IPS-18a (cell line): ENCODE data around the gene KCNJ6.
"Not testable (repeated sequence)": the region's sequence is repeated elsewhere in the genome, so short reads cannot be mapped to it uniquely, and the experiment has no call there.

Experiments
- H3K27ac ChIP-seq: one replicate; pipeline ENCODE4 v1.5.1; 2013; ENCODE audit warnings: low read length
- H3K27me3 ChIP-seq: one replicate; pipeline ENCODE4 v1.6.1; 2013; ENCODE audit warnings: mild to moderate bottlenecking, low read length; ENCODE audit not compliant: control insufficient read depth, insufficient read depth
- H3K36me3 ChIP-seq: one replicate; pipeline ENCODE4 v1.6.1; 2013; ENCODE audit warnings: low read depth, low read length; ENCODE audit not compliant: control insufficient read depth
- H3K4me1 ChIP-seq: one replicate; pipeline ENCODE4 v1.6.1; 2013; ENCODE audit warnings: low read depth, low read length; ENCODE audit not compliant: control insufficient read depth
- H3K4me3 ChIP-seq: one replicate; pipeline ENCODE4 v1.5.1; 2013; ENCODE audit warnings: low read length
- H3K9ac ChIP-seq: one replicate; pipeline ENCODE4 v1.6.1; 2013; ENCODE audit warnings: mild to moderate bottlenecking, low read length, moderate library complexity
- H3K9me3 ChIP-seq: one replicate; pipeline ENCODE4 v1.6.1; 2013; ENCODE audit warnings: low read depth, low read length; ENCODE audit not compliant: control insufficient read depth

Gene KCNJ6

DNA sequence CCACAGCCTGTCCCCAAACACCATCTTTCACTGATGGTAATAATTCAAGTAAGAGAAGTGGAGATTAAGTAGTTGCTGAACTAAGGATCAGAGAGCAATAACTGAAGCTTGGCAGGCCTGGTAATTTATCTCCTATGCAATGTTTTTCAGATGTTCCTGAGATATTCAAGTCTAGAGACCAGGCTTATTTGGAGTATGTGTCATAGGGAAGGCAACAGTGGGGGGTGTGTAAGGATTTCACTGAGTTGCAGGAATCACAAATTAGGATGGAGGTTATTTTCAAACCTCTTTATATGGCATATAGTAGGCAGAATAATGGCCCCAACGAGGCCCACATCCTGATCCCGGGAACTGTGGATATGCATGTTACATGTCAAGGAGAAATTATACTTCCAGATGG lies 171.7 kb downstream of the KCNJ6 start:
- H3K9me3 ChIP-seq: no peaks in the 10 kb centered on the region
- no peaks in the 10 kb centered on the region for H3K36me3 ChIP-seq
- H3K4me3 ChIP-seq: no peak overlapping the region
- H3K4me1 ChIP-seq: no peaks in the 10 kb centered on the region
- H3K9ac ChIP-seq: no peak overlapping the region
- no peak overlapping the region for H3K27ac ChIP-seq
- H3K27me3 ChIP-seq: no peaks in the 10 kb centered on the region

DNA sequence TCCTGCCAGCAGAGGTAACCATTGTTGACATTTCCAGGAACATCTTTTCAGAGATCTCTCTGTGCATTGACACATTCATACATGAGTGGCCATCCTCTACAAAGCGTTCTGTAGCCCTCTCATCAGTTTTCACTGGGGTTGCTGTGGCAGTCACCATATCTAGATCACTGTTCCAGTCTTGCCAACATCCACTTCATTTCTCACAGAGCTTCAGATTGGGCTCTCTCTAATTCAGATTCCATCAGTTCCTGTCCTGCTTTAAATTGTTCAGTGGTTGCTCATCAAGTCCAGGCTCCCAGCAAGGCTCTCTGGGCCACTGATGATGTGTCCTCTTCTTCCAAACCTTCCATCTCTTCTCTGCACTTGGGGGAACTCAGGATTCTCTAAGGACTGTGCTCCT lies 173.7 kb downstream of the KCNJ6 start:
- Histone ChIP-seq H3K4me1 (no peaks in the 10 kb centered on the region), H3K4me3 (no peak overlapping the region), H3K36me3 (no peaks in the 10 kb centered on the region), H3K27ac (no peak overlapping the region), H3K9me3 (no peaks in the 10 kb centered on the region), H3K27me3 (no peaks in the 10 kb centered on the region), H3K9ac (no peak overlapping the region)

DNA sequence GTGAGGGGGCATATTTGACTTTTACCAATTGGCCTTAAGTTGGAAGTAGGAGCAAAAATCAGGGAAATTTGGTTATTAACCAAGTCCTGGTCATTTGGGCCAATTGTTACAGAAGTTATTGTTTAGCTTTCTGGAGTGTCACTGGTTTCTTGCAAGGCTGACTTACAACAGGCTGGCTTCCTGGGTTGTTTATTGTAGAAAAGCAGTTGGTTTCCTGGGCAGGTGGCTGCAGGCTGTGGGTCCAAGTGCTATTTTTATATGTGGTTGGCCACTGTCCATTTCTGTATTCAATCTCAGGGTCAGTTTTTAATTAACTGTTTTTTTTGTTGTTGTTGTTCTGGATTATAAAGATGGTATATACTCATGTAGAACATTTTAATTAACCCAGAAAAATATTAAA lies 174.1 kb downstream of the KCNJ6 start:
- H3K27me3 ChIP-seq: no peaks in the 10 kb centered on the region
- H3K9ac ChIP-seq: no peak overlapping the region
- no peaks in the 10 kb centered on the region for H3K4me1 ChIP-seq
- H3K27ac ChIP-seq: no peak overlapping the region
- H3K4me3 ChIP-seq: no peak overlapping the region
- H3K36me3 ChIP-seq: no peaks in the 10 kb centered on the region
- H3K9me3 ChIP-seq: no peaks in the 10 kb centered on the region

DNA sequence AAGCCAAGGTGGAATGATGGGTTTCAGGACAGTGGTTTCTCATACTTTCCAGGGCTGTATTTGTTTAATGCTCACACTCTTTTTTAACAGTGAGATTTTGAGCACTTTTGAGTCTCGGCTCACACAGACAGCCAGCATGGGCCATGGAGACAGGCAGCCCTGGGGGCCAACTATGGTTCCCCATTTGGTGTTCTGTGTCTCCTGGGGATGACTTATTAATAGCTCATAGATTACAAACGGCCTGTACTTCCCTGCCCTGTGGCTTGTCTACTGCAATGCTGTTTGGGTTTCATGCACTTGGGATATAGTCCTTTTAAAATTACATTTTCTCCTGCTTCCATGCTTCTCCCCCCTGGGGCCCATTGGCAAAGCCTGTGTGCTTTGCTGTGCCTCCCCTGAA lies 178.3 kb downstream of the KCNJ6 start:
- Histone ChIP-seq H3K27ac (no peak overlapping the region), H3K4me3 (no peak overlapping the region), H3K27me3 (no peaks in the 10 kb centered on the region), H3K9me3 (no peaks in the 10 kb centered on the region), H3K36me3 (no peaks in the 10 kb centered on the region), H3K9ac (no peak overlapping the region), H3K4me1 (no peaks in the 10 kb centered on the region)

DNA sequence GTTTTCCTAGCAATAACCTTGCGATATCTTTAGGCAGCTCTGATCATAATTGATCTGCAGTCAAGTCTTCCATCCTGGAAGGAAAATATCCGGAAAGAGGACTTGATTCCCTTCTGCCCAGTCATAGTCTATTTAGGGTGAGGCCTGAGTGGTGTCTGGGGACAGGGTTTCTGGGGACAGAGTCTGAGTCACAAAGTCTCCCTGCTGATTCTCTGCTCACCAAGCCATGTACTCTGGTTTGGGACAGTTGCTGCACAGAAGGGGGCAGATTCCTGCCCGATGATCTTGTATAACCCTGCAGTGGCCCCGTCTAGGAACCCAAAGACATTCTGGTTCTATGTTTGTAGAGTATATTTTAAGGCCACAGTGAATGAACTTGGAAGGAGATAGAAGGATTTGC lies 178.8 kb downstream of the KCNJ6 start:
- Histone ChIP-seq H3K9ac (no peak overlapping the region), H3K27me3 (no peaks in the 10 kb centered on the region), H3K4me1 (no peaks in the 10 kb centered on the region), H3K4me3 (no peak overlapping the region), H3K27ac (no peak overlapping the region), H3K9me3 (no peaks in the 10 kb centered on the region), H3K36me3 (no peaks in the 10 kb centered on the region)

DNA sequence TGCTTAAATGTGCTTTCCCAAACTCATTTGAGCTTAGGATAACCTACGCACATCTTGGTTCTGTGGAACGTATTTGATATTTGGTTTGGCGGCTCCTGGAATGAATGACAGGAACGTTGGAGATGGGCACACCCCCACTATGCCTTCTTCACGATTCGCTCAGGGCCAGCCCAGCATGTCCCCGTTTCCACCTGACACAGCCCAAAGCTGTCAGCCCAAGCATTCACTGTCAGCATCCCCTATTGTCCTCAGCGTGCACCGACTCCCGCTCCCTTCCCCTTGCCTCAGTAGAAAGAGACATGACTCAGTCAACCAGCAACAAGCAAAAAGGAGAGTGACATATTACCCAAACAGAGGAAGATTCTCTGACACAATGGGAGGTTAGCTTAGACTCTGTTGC lies 181.4 kb downstream of the KCNJ6 start:
- Histone ChIP-seq H3K9me3 (no peaks in the 10 kb centered on the region), H3K36me3 (no peaks in the 10 kb centered on the region), H3K27me3 (no peaks in the 10 kb centered on the region), H3K4me3 (no peak overlapping the region), H3K4me1 (no peaks in the 10 kb centered on the region), H3K27ac (no peak overlapping the region), H3K9ac (no peak overlapping the region)

DNA sequence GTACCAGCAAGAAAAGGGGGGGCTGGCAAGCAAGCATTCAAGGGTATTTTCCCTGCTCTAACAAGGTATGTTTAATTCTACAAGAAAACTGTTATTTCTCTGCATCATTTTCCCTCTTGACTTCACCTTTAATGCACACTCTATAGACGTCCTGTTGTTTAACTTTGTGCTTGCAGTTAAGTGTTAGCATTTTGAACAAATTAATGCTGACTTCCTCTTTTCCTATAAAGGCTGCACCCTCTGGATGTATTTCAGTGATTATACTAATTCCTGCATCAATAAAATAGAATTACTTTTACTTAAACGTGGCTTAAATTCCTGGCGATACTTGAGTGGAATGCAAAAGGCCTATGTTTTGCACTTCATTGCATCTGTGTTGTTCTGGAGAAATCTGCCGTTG lies 183.3 kb downstream of the KCNJ6 start:
- H3K27me3 ChIP-seq: no peaks in the 10 kb centered on the region
- no peaks in the 10 kb centered on the region for H3K9me3 ChIP-seq
- no peak overlapping the region for H3K9ac ChIP-seq
- no peaks in the 10 kb centered on the region for H3K36me3 ChIP-seq
- H3K4me3 ChIP-seq: no peak overlapping the region
- H3K27ac ChIP-seq: no peak overlapping the region
- no peaks in the 10 kb centered on the region for H3K4me1 ChIP-seq

DNA sequence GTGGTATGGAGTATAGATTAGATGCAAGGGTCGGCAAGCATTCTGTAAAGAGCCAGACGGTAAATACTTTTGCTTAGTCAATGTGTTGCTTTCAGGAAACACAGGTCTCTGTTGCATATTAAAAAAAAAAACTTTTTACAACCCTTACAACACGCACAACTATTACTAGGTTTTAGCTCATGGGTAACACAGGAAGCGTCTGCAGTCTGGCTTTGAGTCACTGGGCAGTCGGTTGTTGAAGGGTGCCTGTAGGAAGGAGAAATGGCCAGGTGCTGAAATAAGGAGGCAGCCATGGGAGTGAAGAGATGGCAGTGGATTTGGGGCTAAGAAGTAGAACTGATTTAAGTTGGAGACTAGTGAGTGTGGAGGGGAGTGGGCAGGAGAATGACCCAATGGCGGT lies 192.1 kb downstream of the KCNJ6 start:
- H3K27ac ChIP-seq: no peak overlapping the region
- H3K9me3 ChIP-seq: no peaks in the 10 kb centered on the region
- no peak overlapping the region for H3K9ac ChIP-seq
- no peak overlapping the region for H3K4me3 ChIP-seq
- H3K27me3 ChIP-seq: no peaks in the 10 kb centered on the region
- H3K36me3 ChIP-seq: no peaks in the 10 kb centered on the region
- H3K4me1 ChIP-seq: no peaks in the 10 kb centered on the region

DNA sequence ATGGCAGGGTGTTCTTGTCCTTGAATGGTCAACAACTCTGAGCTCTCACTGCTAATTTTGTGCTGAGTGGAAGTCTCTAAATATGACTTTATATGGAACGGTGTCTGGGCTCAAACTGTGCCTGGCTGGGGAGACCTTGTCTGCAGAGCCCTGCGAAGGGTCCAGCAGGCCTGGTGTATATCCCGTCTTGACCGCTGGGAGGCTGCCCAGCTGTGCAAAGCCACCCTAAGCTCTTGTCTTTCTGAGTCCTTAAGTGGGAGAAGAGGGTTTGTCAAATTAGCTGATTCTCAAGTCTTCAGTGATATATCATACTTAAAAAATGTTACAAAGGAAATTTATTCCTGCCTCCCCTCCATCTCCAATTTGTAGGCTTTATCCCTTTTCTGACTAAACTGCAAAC lies 198.7 kb downstream of the KCNJ6 start:
- no peaks in the 10 kb centered on the region for H3K9me3 ChIP-seq
- no peaks in the 10 kb centered on the region for H3K36me3 ChIP-seq
- no peak overlapping the region for H3K9ac ChIP-seq
- no peak overlapping the region for H3K27ac ChIP-seq
- H3K27me3 ChIP-seq: no peaks in the 10 kb centered on the region
- H3K4me1 ChIP-seq: no peaks in the 10 kb centered on the region
- no peak overlapping the region for H3K4me3 ChIP-seq

DNA sequence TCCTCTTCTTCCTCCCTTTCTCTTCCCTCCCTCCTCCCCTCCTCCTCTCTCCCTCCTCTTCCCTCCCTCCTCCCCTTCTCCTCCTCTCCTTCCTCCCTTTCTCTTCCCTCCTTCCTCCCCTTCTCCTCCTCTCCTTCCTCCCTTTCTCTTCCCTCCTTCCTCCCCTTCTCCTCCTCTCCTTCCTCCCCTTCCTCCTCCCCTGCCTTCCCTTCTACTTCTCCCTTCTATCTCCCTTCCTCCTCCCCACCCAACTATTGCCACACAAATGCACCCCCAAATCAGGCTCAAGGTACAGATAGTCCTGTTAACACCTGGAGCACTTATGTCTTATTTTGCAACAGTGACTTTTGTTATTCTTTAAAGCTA lies 203.7 kb downstream of the KCNJ6 start:
- H3K9ac ChIP-seq, H3K4me3 ChIP-seq, H3K27me3 ChIP-seq, H3K27ac ChIP-seq, H3K4me1 ChIP-seq, H3K9me3 ChIP-seq, H3K36me3 ChIP-seq: not testable (repeated sequence)

DNA sequence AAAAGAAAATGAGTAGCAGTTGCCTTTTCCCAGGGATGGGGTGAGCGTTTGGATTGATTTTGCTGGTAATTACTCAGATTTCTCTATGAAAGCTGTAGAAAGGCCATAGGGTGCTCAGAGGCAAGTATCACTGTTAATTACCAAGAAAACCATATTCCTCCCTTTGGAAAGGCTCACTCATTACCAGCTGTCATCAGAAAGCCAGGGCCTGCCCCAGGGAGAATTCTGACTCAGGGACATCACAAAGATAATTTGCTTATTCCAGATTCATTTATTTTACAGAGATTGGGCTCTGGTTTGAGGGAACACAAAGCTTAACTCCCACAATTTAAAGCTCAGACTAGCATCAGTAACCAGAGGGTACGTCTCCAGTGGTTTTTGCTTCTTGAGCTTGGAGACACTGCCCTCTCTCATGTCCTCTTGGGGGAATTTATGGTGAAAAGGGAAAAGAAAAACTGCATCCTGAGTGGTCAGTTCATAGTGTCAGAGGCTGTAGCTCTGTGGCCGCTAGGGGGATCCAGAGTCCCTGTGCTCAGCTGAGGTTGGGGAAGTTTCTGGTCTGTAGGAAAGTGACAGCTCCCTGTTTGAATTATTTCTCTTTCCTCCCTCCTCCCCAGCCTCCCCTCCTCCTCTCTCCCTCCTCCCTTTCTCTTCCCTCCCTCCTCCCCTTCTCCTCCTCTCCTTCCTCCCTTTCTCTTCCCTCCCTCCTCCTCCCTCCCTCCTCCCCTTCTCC lies 204.3 kb downstream of the KCNJ6 start:
- Histone ChIP-seq H3K4me1 (peaks cover 4% of the 10 kb centered on the region), H3K4me3 (no peak overlapping the region), H3K9ac (no peak overlapping the region), H3K36me3 (no peaks in the 10 kb centered on the region), H3K9me3 (no peaks in the 10 kb centered on the region), H3K27ac (no peak overlapping the region), H3K27me3 (no peaks in the 10 kb centered on the region)

DNA sequence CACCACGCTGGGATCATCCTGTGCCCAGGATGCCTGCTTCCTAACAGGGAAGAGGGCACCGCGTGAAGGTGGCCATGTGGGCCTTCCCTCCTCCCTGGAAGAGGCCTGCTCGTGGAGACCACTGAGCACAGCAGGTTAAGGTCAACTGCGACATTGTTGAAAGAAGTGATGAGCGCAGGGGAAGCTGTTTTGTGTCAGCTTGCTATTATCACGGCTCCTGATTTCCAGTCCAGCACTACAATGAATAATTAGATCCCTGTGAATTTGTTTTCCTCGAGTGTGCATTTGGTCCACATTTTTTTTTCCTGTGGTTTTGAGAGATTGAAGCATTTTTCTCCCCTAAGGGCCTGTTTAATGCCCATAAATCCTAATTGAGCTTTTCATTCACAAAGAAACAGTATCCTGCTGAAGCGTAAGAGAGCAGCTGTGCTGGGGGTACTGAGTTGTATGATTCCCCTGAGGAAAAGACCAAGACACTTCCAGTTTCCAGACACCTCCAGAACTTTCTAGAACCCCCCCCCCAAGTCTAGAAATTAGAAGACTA lies 204.9 kb downstream of the KCNJ6 start:
- H3K36me3 ChIP-seq: no peaks in the 10 kb centered on the region
- H3K4me3 ChIP-seq: no peak overlapping the region
- H3K9me3 ChIP-seq: no peaks in the 10 kb centered on the region
- H3K27me3 ChIP-seq: no peaks in the 10 kb centered on the region
- no peak overlapping the region for H3K9ac ChIP-seq
- H3K27ac ChIP-seq: no peak overlapping the region
- H3K4me1 ChIP-seq: peaks cover 4% of the 10 kb centered on the region
